Upper lobe of left lung (tissue), 4 donors: ENCODE results near the gene EIF4EBP2.

ENCODE experiments used
- EP300 ChIP-seq, 4 donors: sonication (generic); formaldehyde crosslinking; IDR thresholded peaks; one replicate each; pipeline ENCODE4 v1.5.1; 2017; ENCODE audit warnings: antibody characterized with exemption in 4 of 4, control low read depth in 2 of 4
- POLR2A ChIP-seq, 4 donors: fragments of 450-650 bp; IDR thresholded peaks; one replicate each; pipeline ENCODE4 v1.5.1; 2016 to 2017; ENCODE audit warnings: antibody characterized with exemption in 4 of 4, mild to moderate bottlenecking in 2 of 4
- POLR2AphosphoS5 ChIP-seq, 2 donors: sonication (generic); formaldehyde crosslinking; IDR thresholded peaks; one replicate each; pipeline ENCODE4 v1.5.1; 2017; ENCODE audit warnings: antibody characterized with exemption in 2 of 2
- TF ChIP-seq, protein P1 (sequence below), 6 experiments: fragments of 450-650 bp in 4 of 6; fragments of 200-600 bp in 2 of 6; sonication (generic) in 2 of 6; IDR thresholded peaks; one replicate each; pipeline ENCODE4 v1.5.1; 2016 to 2019; ENCODE audit warnings: antibody characterized with exemption in 6 of 6

DNA sequence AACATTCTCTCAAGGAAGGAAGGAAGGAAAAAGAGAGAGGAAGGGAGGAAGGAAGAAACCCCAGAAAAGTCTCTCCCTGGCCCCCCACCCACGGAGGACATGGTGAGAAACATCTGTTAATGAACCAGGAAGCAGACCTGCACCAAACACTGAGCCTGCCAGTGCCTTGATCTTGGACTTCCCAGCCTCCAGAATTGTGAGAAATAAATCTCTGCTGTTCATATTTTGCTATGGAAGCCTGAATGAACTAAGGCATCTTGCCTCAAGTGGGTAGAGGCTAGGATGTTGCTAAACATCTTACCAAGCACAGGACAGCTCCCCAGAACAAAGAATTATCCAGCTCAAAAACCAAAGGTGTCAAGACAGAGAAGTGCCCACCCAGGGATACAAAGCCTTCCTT is 40.7 kb upstream of the EIF4EBP2 start:
- TF ChIP-seq, protein P1, sequence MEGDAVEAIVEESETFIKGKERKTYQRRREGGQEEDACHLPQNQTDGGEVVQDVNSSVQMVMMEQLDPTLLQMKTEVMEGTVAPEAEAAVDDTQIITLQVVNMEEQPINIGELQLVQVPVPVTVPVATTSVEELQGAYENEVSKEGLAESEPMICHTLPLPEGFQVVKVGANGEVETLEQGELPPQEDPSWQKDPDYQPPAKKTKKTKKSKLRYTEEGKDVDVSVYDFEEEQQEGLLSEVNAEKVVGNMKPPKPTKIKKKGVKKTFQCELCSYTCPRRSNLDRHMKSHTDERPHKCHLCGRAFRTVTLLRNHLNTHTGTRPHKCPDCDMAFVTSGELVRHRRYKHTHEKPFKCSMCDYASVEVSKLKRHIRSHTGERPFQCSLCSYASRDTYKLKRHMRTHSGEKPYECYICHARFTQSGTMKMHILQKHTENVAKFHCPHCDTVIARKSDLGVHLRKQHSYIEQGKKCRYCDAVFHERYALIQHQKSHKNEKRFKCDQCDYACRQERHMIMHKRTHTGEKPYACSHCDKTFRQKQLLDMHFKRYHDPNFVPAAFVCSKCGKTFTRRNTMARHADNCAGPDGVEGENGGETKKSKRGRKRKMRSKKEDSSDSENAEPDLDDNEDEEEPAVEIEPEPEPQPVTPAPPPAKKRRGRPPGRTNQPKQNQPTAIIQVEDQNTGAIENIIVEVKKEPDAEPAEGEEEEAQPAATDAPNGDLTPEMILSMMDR (IDR thresholded peaks at IDR 0.05) = no peak
- TF ChIP-seq POLR2A (IDR thresholded peaks at IDR 0.05) = no peak
- no peak for TF ChIP-seq POLR2AphosphoS5 (IDR thresholded peaks at IDR 0.05)
- no peak for TF ChIP-seq EP300 (IDR thresholded peaks at IDR 0.05)
